ENCODE data around the gene STYXL1.

The STYXL1 gene

GRCh38 chr7:75998038-75998437 is 49.8 kb downstream of the STYXL1 start:
- H3K4me3 ChIP-seq: no peak overlapping the region
- no peak overlapping the region for H3K27ac ChIP-seq

GRCh38 chr7:75996476-75996875 is 51.3 kb downstream of the STYXL1 start:
- no peak for TF ChIP-seq CTCF (IDR thresholded peaks at IDR 0.05)
- no peak for DNase-seq (ENCODE audit: low spot score)

More at GRCh38 chr7:75998038-75998437, 49.8 kb downstream of the STYXL1 start:
- TF ChIP-seq CTCF (IDR thresholded peaks at IDR 0.05): no peak
- DNase-seq (ENCODE audit: low spot score): no peak

GRCh38 chr7:75995996-75996395 is 51.8 kb downstream of the STYXL1 start:
- DNase-seq (ENCODE audit: low spot score): no peak
- no peak overlapping the region for H3K4me3 ChIP-seq
- peak overlapping the region in 1 of 2 donors; percentile 7 for H3K27ac ChIP-seq
- TF ChIP-seq CTCF (IDR thresholded peaks at IDR 0.05): no peak

More at GRCh38 chr7:75996476-75996875, 51.3 kb downstream of the STYXL1 start:
- Histone ChIP-seq H3K4me3 (no peak overlapping the region), H3K27ac (peak overlapping the region in 1 of 2 donors; percentile 7)

- peak overlapping the region; percentile 95 for H3K4me3 ChIP-seq
- no peak for DNase-seq (ENCODE audit: low spot score)
- TF ChIP-seq CTCF (IDR thresholded peaks at IDR 0.05): no peak
- peak overlapping the region; percentile 99 for H3K27ac ChIP-seq
These were observed 52.7 kb downstream of the STYXL1 start for GRCh38 chr7:75995052-75995471.

- H3K4me3 ChIP-seq: peak within 1 kb of the TSS; percentile 95
- no peak for TF ChIP-seq CTCF (IDR thresholded peaks at IDR 0.05)
- DNase-seq (ENCODE audit: low spot score): peak; percentile 97
- peak within 1 kb of the TSS; percentile 99 for H3K27ac ChIP-seq
These were observed 53.3 kb downstream of the STYXL1 start, which contains the start of gene TMEM120A for GRCh38 chr7:75994388-75995051. TSS of gene TMEM120A (minus strand) at chr7:75994595. CDS start at chr7:75994570, 25 bp downstream.

GRCh38 chr7:75993689-75994387 is 54.0 kb downstream of the STYXL1 start:
- Histone ChIP-seq H3K27ac (peak overlapping the region; percentile 99), H3K4me3 (peak overlapping the region; percentile 95)
- no peak for TF ChIP-seq CTCF (IDR thresholded peaks at IDR 0.05)
- peak; percentile 96 for DNase-seq (ENCODE audit: low spot score)

Measured in coronary artery (tissue), 2 donors.